Adipocyte (in vitro differentiated cells): ENCODE measurements around the gene EIF4G2.
A peak's percentile ranks its signal among the peaks of the same experiment; 100 is the strongest.

Experiments used
- DNase-seq: peaks from one replicate; pipeline ENCODE4 v3.0.0-alpha.2; 2015; ENCODE audit warnings: low read depth
- H3K27me3 ChIP-seq: replicated peaks from 2 replicates; pipeline ENCODE4 v1.7.0; 2013; ENCODE audit warnings: mild to moderate bottlenecking, low read length, moderate library complexity; ENCODE audit not compliant: control insufficient read depth, insufficient read depth
- H3K36me3 ChIP-seq: 2 replicates; pipeline ENCODE4 v1.7.0; 2013; ENCODE audit warnings: low read length, mild to moderate bottlenecking, moderate library complexity; ENCODE audit not compliant: control insufficient read depth, insufficient read depth, severe bottlenecking
- H3K4me1 ChIP-seq: 2 replicates; pipeline ENCODE4 v1.7.0; 2013; ENCODE audit warnings: mild to moderate bottlenecking, low read length, moderate library complexity; ENCODE audit not compliant: control insufficient read depth, insufficient read depth
- H3K4me3 ChIP-seq: 2 replicates; pipeline ENCODE4 v1.7.0; 2013; ENCODE audit warnings: mild to moderate bottlenecking, low read length, moderate library complexity
- H3K9ac ChIP-seq: 2 replicates; pipeline ENCODE4 v1.7.0; 2013; ENCODE audit warnings: mild to moderate bottlenecking, low read length, moderate library complexity
- H3K9me3 ChIP-seq: 2 replicates; pipeline ENCODE4 v1.7.0; 2013; ENCODE audit warnings: mild to moderate bottlenecking, low read length, moderate library complexity; ENCODE audit not compliant: control insufficient read depth

EIF4G2 gene

GRCh38 chr11:10807493-10808234 is 1.1 kb downstream of the EIF4G2 start:
- Histone ChIP-seq H3K4me1 (peaks cover 42% of the 10 kb centered on the region), H3K27me3 (no peaks in the 10 kb centered on the region), H3K9me3 (no peaks in the 10 kb centered on the region), H3K36me3 (peaks cover 45% of the 10 kb centered on the region), H3K4me3 (peak overlapping the region; percentile 97), H3K9ac (peak overlapping the region; percentile 100)
- peak; percentile 74 for DNase-seq

DNA sequence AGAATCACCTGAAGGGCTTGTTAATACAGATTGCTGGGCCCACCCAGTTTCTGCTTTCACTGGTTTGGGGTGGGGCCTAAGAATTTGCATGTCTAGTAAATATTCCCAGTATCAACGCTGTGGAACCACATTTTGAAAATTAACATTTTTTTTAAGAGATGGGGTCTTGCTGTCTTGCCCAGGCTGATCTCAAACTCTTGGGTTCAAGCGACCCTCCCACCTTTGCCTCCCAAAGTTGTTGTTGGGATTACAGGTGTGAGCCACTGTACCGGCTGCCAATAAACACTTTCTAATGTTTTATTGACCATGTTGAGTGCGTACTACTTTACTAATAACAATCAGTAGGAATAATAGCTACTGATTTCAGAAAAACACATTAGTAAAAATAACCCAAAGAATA is 2.5 kb downstream of the EIF4G2 start:
- peak overlapping the region; percentile 97 for H3K4me3 ChIP-seq
- H3K36me3 ChIP-seq = peaks cover 60% of the 10 kb centered on the region
- H3K27me3 ChIP-seq = no peaks in the 10 kb centered on the region
- no peak for DNase-seq
- peak overlapping the region; percentile 100 for H3K9ac ChIP-seq
- no peaks in the 10 kb centered on the region for H3K9me3 ChIP-seq
- H3K4me1 ChIP-seq = peaks cover 42% of the 10 kb centered on the region

GRCh38 chr11:10805741-10806140 is 3.0 kb downstream of the EIF4G2 start:
- Histone ChIP-seq H3K36me3 (peaks cover 65% of the 10 kb centered on the region), H3K4me1 (peaks cover 43% of the 10 kb centered on the region)
- DNase-seq = no peak

GRCh38 chr11:10803676-10804075 is 5.0 kb downstream of the EIF4G2 start:
- H3K27me3 ChIP-seq = no peaks in the 10 kb centered on the region
- H3K9ac ChIP-seq = no peak overlapping the region
- no peak for DNase-seq
- H3K9me3 ChIP-seq = no peaks in the 10 kb centered on the region
- no peak overlapping the region for H3K4me3 ChIP-seq
- H3K4me1 ChIP-seq = peaks cover 38% of the 10 kb centered on the region
- H3K36me3 ChIP-seq = peaks cover 85% of the 10 kb centered on the region

More at GRCh38 chr11:10805741-10806140, 3.0 kb downstream of the EIF4G2 start:
- Histone ChIP-seq H3K27me3 (no peaks in the 10 kb centered on the region), H3K9me3 (no peaks in the 10 kb centered on the region), H3K9ac (peak overlapping the region; percentile 100), H3K4me3 (peak overlapping the region; percentile 97)

DNA sequence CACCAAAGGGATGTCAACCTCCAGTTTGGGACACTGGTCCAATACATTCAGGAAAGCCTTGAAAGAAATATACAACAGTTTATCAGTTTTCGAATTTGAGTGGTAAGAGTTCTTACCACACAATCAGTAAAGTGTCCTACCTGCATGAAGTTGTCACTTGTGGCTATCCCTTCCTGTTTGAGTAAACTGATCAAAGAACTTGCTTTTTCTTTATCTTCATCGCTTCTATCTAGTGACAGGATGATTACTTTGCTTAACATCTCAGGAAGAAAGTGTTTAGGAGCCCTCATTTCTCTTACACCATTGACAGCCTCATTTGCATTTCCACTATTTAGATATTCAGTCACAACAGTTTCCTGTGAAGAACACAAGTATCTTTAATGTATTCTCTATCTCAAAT is 8.4 kb downstream of the EIF4G2 start:
- Histone ChIP-seq H3K4me3 (no peak overlapping the region), H3K27me3 (no peaks in the 10 kb centered on the region), H3K4me1 (peaks cover 33% of the 10 kb centered on the region), H3K36me3 (peaks cover 95% of the 10 kb centered on the region), H3K9ac (no peak overlapping the region), H3K9me3 (no peaks in the 10 kb centered on the region)
- no peak for DNase-seq

DNA sequence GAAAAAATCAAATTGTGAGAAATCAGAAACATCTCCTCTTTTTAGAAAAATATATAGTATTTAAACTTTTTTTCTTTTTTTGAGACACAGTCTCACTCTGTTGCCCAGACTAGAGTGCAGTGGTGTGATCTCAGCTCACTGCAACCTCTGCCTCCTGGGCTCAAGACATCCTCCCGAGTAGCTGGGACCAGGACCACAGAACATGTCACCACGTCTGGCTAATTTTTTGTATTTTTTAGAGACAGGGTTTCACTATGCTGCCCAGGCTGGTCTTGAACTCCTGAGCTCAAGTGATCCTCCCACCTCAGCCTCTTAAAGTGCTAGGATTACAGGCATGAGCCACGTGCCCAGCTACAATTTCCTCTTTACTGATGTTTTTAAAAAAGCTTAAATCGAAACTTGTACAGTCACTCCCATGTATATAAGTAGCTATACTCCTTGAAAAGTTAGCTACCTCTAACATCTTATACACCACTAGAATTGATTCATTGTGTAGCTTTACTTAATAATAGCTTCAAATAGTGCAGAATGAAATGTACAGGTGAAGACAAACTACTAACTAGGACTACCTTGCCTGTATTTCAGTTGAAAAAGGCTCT is 10.3 kb downstream of the EIF4G2 start:
- no peak overlapping the region for H3K4me3 ChIP-seq
- no peaks in the 10 kb centered on the region for H3K27me3 ChIP-seq
- peaks cover 77% of the 10 kb centered on the region for H3K36me3 ChIP-seq
- peak overlapping the region; percentile 2 for H3K9ac ChIP-seq
- peaks cover 16% of the 10 kb centered on the region for H3K4me1 ChIP-seq
- DNase-seq = no peak
- H3K9me3 ChIP-seq = no peaks in the 10 kb centered on the region

- Histone ChIP-seq H3K4me1 (peaks cover 16% of the 10 kb centered on the region), H3K4me3 (no peak overlapping the region), H3K27me3 (no peaks in the 10 kb centered on the region), H3K9me3 (no peaks in the 10 kb centered on the region), H3K36me3 (peaks cover 68% of the 10 kb centered on the region), H3K9ac (no peak overlapping the region)
- no peak for DNase-seq
Measured at GRCh38 chr11:10797531-10797930, 11.2 kb downstream of the EIF4G2 start.

GRCh38 chr11:10797001-10797400 is 11.7 kb downstream of the EIF4G2 start:
- Histone ChIP-seq H3K9me3 (no peaks in the 10 kb centered on the region), H3K4me1 (peaks cover 16% of the 10 kb centered on the region), H3K36me3 (peaks cover 62% of the 10 kb centered on the region), H3K4me3 (no peak overlapping the region), H3K27me3 (no peaks in the 10 kb centered on the region), H3K9ac (no peak overlapping the region)
- no peak for DNase-seq

- Histone ChIP-seq H3K9ac (no peak overlapping the region), H3K36me3 (peaks cover 54% of the 10 kb centered on the region), H3K4me1 (peaks cover 16% of the 10 kb centered on the region), H3K4me3 (no peak overlapping the region), H3K9me3 (no peaks in the 10 kb centered on the region), H3K27me3 (no peaks in the 10 kb centered on the region)
- DNase-seq = no peak
Measured at GRCh38 chr11:10796191-10796590, 12.5 kb downstream of the EIF4G2 start.

GRCh38 chr11:10793470-10794255 is 15.1 kb downstream of the EIF4G2 start:
- Histone ChIP-seq H3K36me3 (peaks cover 29% of the 10 kb centered on the region), H3K9ac (no peak overlapping the region), H3K27me3 (no peaks in the 10 kb centered on the region), H3K4me1 (peaks cover 12% of the 10 kb centered on the region), H3K4me3 (no peak overlapping the region), H3K9me3 (no peaks in the 10 kb centered on the region)
- no peak for DNase-seq

GRCh38 chr11:10792385-10793068 is 16.2 kb downstream of the EIF4G2 start:
- Histone ChIP-seq H3K27me3 (no peaks in the 10 kb centered on the region), H3K9me3 (no peaks in the 10 kb centered on the region), H3K4me3 (no peak overlapping the region), H3K9ac (no peak overlapping the region), H3K36me3 (peaks cover 18% of the 10 kb centered on the region), H3K4me1 (peaks cover 7% of the 10 kb centered on the region)
- peak; percentile 93 for DNase-seq
